Measurements from ENCODE around the gene TAPT1. TPM values are rescaled to one million over a fixed set of nuclear protein-coding genes. Genes with fewer than 3 reads are reported as not detected.

TAPT1 gene
- polyA plus RNA-seq, 1 experiment: 11.5 TPM

DNA sequence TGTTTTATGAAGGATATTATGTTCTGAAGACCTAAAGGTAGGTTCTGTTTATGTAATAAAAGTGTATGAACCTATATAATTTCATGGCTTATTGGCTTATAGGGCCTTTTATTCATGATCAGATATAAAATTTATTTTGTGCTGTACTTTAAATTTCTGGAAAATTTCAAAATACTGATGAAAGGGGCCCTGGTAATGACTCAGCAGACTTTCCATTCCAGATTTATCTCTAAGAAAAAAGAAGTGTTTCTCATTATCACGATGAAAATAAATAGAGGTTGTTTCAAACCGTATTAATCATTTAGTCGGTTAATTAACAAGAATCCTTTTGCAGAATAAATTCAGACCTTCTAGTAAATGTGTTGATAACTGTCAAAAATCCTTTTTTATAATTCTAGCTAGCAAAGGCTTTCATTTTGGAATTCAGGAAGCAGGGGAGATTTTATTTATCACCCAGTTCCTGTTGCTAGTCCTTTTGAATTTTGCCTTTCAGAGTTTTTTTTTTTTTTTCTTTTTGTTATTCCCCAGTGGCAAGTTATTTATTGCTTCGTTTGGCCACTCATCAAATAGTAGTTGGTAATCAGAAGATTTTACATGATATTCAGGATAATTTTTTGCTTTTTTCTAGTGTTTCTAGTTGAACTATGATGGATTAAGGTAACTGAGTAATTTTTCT, 5.4 kb upstream of the TAPT1 start:
- CTCF ChIA-PET: interaction anchor here (0.6 kb wide), 1 partner anchor 809 kb away, joined by 4 read pairs; no protein-coding TSS in a partner anchor
- POLR2A ChIA-PET: no interaction called here
- no peak overlapping the region for H3K4me3 ChIP-seq (ENCODE audit: low read depth, low read length)
- H3K27me3 ChIP-seq (ENCODE audit: control insufficient read depth, insufficient read depth, low read length): peaks cover 4% of the 10 kb centered on the region
- no peak overlapping the region for H3K27ac ChIP-seq (ENCODE audit: low read depth, low read length)
- no peaks in the 10 kb centered on the region; the same call in 1 of the 2 replicates for H3K9me3 ChIP-seq (ENCODE audit: control insufficient read depth, insufficient read depth, low read length)
- TF ChIP-seq, protein P1, sequence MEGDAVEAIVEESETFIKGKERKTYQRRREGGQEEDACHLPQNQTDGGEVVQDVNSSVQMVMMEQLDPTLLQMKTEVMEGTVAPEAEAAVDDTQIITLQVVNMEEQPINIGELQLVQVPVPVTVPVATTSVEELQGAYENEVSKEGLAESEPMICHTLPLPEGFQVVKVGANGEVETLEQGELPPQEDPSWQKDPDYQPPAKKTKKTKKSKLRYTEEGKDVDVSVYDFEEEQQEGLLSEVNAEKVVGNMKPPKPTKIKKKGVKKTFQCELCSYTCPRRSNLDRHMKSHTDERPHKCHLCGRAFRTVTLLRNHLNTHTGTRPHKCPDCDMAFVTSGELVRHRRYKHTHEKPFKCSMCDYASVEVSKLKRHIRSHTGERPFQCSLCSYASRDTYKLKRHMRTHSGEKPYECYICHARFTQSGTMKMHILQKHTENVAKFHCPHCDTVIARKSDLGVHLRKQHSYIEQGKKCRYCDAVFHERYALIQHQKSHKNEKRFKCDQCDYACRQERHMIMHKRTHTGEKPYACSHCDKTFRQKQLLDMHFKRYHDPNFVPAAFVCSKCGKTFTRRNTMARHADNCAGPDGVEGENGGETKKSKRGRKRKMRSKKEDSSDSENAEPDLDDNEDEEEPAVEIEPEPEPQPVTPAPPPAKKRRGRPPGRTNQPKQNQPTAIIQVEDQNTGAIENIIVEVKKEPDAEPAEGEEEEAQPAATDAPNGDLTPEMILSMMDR (IDR thresholded peaks at IDR 0.05; ENCODE audit: low read depth, low read length): no peak
- DNase-seq (ENCODE audit: low read depth, low spot score): no peak

DNA sequence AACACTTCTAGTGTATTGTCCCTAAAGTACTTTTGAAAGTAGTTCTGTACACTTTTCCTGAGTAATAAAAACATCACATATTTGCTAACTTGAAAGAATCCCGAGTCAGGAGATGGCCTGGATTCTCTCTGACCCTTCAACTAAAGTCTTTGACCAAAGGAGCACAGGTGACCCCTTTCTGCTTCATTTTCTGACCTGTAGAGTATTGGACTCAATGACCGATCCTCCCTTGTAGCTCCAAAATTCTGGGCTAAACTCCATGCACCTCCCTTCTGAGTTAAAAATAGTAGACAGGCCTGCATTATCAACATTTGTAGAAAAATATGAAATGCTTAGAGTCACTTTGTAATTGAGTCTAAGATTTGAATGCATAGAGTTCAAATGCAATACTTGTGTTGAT, 4.0 kb upstream of the TAPT1 start:
- TF ChIP-seq, protein P1 (IDR thresholded peaks at IDR 0.05; ENCODE audit: low read depth, low read length): no peak
- ChIA-PET POLR2A (no interaction called here), CTCF (interaction anchor here (0.7 kb wide), 1 partner anchor 34 kb away, joined by 4 read pairs; no protein-coding TSS in a partner anchor)
- H3K4me3 ChIP-seq (ENCODE audit: low read depth, low read length): no peak overlapping the region
- H3K27ac ChIP-seq (ENCODE audit: low read depth, low read length): no peak overlapping the region
- no peak for DNase-seq (ENCODE audit: low read depth, low spot score)
- no peaks in the 10 kb centered on the region; the same call in 1 of the 2 replicates for H3K9me3 ChIP-seq (ENCODE audit: control insufficient read depth, insufficient read depth, low read length)
- no peaks in the 10 kb centered on the region for H3K27me3 ChIP-seq (ENCODE audit: control insufficient read depth, insufficient read depth, low read length)

DNA sequence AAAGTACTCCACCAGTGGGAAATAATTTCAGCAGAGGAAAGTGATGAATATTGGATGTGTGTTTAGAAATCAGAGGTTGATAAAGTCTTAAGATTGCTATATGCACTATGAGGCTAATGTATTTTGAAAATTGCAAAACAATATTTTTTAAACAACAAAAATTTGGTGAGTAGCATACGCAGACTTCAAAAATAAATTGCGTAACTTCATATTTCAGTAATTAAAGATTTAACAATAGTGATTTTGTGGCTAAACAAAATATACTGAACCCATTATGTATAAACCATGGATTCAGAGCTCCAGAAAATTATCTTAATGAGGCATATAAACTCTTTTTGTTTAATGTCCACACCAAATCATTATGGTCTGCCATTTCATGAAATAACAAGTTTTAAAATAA, 3.3 kb upstream of the TAPT1 start:
- POLR2A ChIA-PET: no interaction called here
- TF ChIP-seq, protein P1 (IDR thresholded peaks at IDR 0.05; ENCODE audit: low read depth, low read length): no peak

DNA sequence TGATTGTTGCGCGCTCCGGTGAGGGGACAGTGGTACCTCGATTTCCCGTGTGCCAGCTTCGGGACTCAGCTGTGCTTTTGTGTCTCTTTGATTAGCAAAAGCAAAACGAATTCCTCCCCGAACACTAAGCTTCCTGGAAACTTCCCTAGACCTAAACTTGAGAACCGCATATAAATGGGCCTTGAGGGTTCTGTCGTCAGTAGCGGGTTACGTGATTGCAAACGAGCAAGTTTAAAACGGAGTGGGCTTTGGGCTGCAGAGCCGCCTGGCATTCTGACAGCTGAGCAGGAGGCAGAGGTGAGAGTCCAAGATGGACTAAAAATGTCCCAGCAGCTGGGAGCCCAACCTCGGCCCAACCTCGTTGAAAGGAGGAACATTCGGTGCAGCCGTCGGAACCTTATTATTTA, 1.2 kb upstream of the TAPT1 start:
- H3K9me3 ChIP-seq (ENCODE audit: control insufficient read depth, insufficient read depth, low read length): no peaks in the 10 kb centered on the region; the same call in 1 of the 2 replicates
- CTCF ChIA-PET: interaction anchor here (1.5 to 2.4 kb wide), 2 partner anchors 22 to 38 kb away, joined by 3 to 8 read pairs; no protein-coding TSS in a partner anchor
- H3K4me3 ChIP-seq (ENCODE audit: low read depth, low read length): peak overlapping the region; percentile 77
- POLR2A ChIA-PET: no interaction called here
- DNase-seq (ENCODE audit: low read depth, low spot score): no peak
- no peaks in the 10 kb centered on the region for H3K27me3 ChIP-seq (ENCODE audit: control insufficient read depth, insufficient read depth, low read length)
- no peak overlapping the region for H3K27ac ChIP-seq (ENCODE audit: low read depth, low read length)
- TF ChIP-seq, protein P1 (IDR thresholded peaks at IDR 0.05; ENCODE audit: low read depth, low read length): no peak

More for the DNA sequence above, 3.3 kb upstream of the TAPT1 start:
- H3K4me3 ChIP-seq (ENCODE audit: low read depth, low read length): no peak overlapping the region
- H3K27ac ChIP-seq (ENCODE audit: low read depth, low read length): no peak overlapping the region
- no peaks in the 10 kb centered on the region; the same call in 1 of the 2 replicates for H3K9me3 ChIP-seq (ENCODE audit: control insufficient read depth, insufficient read depth, low read length)
- H3K27me3 ChIP-seq (ENCODE audit: control insufficient read depth, insufficient read depth, low read length): no peaks in the 10 kb centered on the region
- no peak for DNase-seq (ENCODE audit: low read depth, low spot score)
- CTCF ChIA-PET: no interaction called here

DNA sequence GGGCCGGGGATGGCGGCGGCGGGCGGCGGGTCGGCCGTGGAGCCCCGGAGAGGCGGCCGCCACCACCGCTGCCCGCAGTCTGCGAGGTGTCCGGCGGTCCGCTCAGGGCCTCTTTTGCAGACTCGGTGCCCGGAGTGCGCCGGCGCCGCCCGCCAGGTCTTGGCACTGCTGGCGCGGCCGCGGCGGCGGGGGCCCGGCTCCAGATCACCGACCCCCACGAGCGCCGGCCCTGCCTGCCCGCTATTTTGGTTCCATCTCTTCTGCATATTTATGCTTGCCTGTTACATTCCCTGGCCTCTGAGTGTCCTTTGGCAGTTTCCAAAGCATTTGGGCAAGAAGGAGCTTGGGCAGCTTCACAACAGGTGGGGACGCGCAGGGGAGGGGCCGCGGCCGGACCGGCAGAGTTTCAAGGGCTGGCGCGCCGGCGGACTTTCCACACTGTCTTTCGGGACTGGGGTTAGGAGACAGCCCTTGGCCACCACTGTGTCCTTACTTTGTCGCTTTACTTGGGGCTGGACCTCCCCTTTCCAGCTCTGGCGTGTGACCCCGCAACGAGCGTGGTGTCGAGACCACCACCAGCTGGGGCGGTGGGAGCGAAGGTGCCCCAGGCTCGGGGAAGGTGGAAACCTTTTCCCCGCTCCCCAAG, 668 bp upstream of the TAPT1 start:
- Histone ChIP-seq H3K27ac (ENCODE audit: low read depth, low read length) (no peak overlapping the region), H3K27me3 (ENCODE audit: control insufficient read depth, insufficient read depth, low read length) (no peaks in the 10 kb centered on the region), H3K9me3 (ENCODE audit: control insufficient read depth, insufficient read depth, low read length) (no peaks in the 10 kb centered on the region; the same call in 1 of the 2 replicates), H3K4me3 (ENCODE audit: low read depth, low read length) (peak overlapping the region; percentile 77)
- ChIA-PET CTCF (interaction anchor here (1.5 to 2.4 kb wide), 2 partner anchors 21 to 38 kb away, joined by 3 to 8 read pairs; no protein-coding TSS in a partner anchor), POLR2A (no interaction called here)
- DNase-seq (ENCODE audit: low read depth, low spot score): no peak
- TF ChIP-seq, protein P1 (IDR thresholded peaks at IDR 0.05; ENCODE audit: low read depth, low read length): no peak

All from AG04450 (cell line).